Left ventricle myocardium inferior (tissue), 1 donor: Measurements from ENCODE around the gene MEI4. TPM values are rescaled to one million over a fixed set of nuclear protein-coding genes. Genes with fewer than 3 reads are reported as not detected.

ENCODE experiments used
- DNase-seq: peaks from one replicate; pipeline ENCODE4 v3.0.0-alpha.2; 2020
- H3K27ac ChIP-seq: fragments of 200-600 bp; replicated peaks from 2 replicates; pipeline ENCODE4 v1.8.0; 2021
- H3K27me3 ChIP-seq: fragments of 200-600 bp; 2 replicates; pipeline ENCODE4 v1.8.0; 2021; ENCODE audit warnings: low read depth
- H3K36me3 ChIP-seq: fragments of 200-600 bp; 2 replicates; pipeline ENCODE4 v1.8.0; 2021
- H3K4me1 ChIP-seq: fragments of 200-600 bp; 2 replicates; pipeline ENCODE4 v1.8.0; 2021
- H3K4me3 ChIP-seq: fragments of 200-600 bp; 2 replicates; pipeline ENCODE4 v1.8.0; 2021; ENCODE audit warnings: mild to moderate bottlenecking, moderate library complexity
- H3K9me3 ChIP-seq: fragments of 200-600 bp; replicated peaks from 2 replicates; pipeline ENCODE4 v1.8.0; 2021
- CTCF ChIP-seq: fragments of 200-600 bp; IDR thresholded peaks from 2 replicates; pipeline ENCODE4 v1.8.0; 2021; ENCODE audit warnings: antibody characterized with exemption, mild to moderate bottlenecking, borderline replicate concordance
- intact Hi-C: fragments of 100-400 bp; cut with micrococcal nuclease; formaldehyde crosslinking; loops from one replicate; pipeline ENCODE4 v1.11.0; 2022
- total RNA-seq: library from RNA; stranded (reverse); fragmentation: NEBNext Ultra II Directional; extraction: Animal tissue kit (Norgen Biotek cat#: 25700); gene quantifications from one replicate; pipeline ENCODE4 v1.2.1, GENCODE V29; 2021
- donor health status: DM: no; HTN: yes; CAD: no; lungs with severe emphysema.

The MEI4 gene
- total RNA-seq, 1 donor from 2014 or later = 0.52 TPM

GRCh38 chr6:77656999-77657764 lies 4.3 kb downstream of the MEI4 start:
- no peak for DNase-seq
- Histone ChIP-seq H3K36me3 (no peaks in the 10 kb centered on the region), H3K9me3 (peaks cover 5% of the 10 kb centered on the region), H3K4me1 (no peaks in the 10 kb centered on the region), H3K4me3 (no peak overlapping the region), H3K27ac (no peak overlapping the region), H3K27me3 (no peaks in the 10 kb centered on the region)
- intact Hi-C loops = no loop called here
- no peak for TF ChIP-seq CTCF

GRCh38 chr6:77666340-77666739 lies 13.5 kb downstream of the MEI4 start:
- no peaks in the 10 kb centered on the region for H3K27me3 ChIP-seq
- no peak overlapping the region for H3K4me3 ChIP-seq
- no peaks in the 10 kb centered on the region for H3K9me3 ChIP-seq
- no peak overlapping the region for H3K27ac ChIP-seq
- DNase-seq = no peak
- no peaks in the 10 kb centered on the region for H3K36me3 ChIP-seq
- TF ChIP-seq CTCF = no peak
- intact Hi-C loops = no loop called here
- H3K4me1 ChIP-seq = no peaks in the 10 kb centered on the region

GRCh38 chr6:77666846-77667245 lies 14.0 kb downstream of the MEI4 start:
- no peaks in the 10 kb centered on the region for H3K36me3 ChIP-seq
- H3K4me3 ChIP-seq = no peak overlapping the region
- H3K9me3 ChIP-seq = no peaks in the 10 kb centered on the region
- TF ChIP-seq CTCF = no peak
- no peaks in the 10 kb centered on the region for H3K4me1 ChIP-seq
- no peaks in the 10 kb centered on the region for H3K27me3 ChIP-seq
- no peak overlapping the region for H3K27ac ChIP-seq
- no peak for DNase-seq
- intact Hi-C loops = no loop called here

- no peak for TF ChIP-seq CTCF
- Histone ChIP-seq H3K4me3 (no peak overlapping the region), H3K27ac (no peak overlapping the region), H3K9me3 (no peaks in the 10 kb centered on the region), H3K27me3 (no peaks in the 10 kb centered on the region), H3K36me3 (no peaks in the 10 kb centered on the region), H3K4me1 (no peaks in the 10 kb centered on the region)
- intact Hi-C loops = no loop called here
- no peak for DNase-seq
Observed at GRCh38 chr6:77669913-77670312, 17.1 kb downstream of the MEI4 start.

GRCh38 chr6:77674211-77674610 lies 21.4 kb downstream of the MEI4 start:
- Histone ChIP-seq H3K27ac (no peak overlapping the region), H3K9me3 (no peaks in the 10 kb centered on the region), H3K27me3 (no peaks in the 10 kb centered on the region), H3K4me3 (no peak overlapping the region), H3K36me3 (no peaks in the 10 kb centered on the region), H3K4me1 (no peaks in the 10 kb centered on the region)
- no peak for TF ChIP-seq CTCF
- intact Hi-C loops = no loop called here
- no peak for DNase-seq
